SJSA1 (cell line): ENCODE data around the gene SYNJ2. TPM values are rescaled to one million over a fixed set of nuclear protein-coding genes. Genes with fewer than 3 reads are reported as not detected.
A peak's percentile ranks its signal among the peaks of the same experiment; 100 is the strongest.
"Not testable (repeated sequence)": the region's sequence is repeated elsewhere in the genome, so short reads cannot be mapped to it uniquely, and the experiment has no call there.

Experiments used
- DNase-seq, 2 experiments: peaks; one replicate each; pipeline ENCODE4 v3.0.0-alpha.2; 2015 to 2020; ENCODE audit warnings: low spot score in 2 of 2, low read depth in 1 of 2
- H3K27ac ChIP-seq: fragments of 250-450 bp; sonication (Bioruptor Pico); 2 replicates; pipeline ENCODE4 v1.5.1; 2020; ENCODE audit warnings: mild to moderate bottlenecking, moderate library complexity
- H3K27me3 ChIP-seq: fragments of 250-450 bp; sonication (Bioruptor Pico); replicated peaks from 2 replicates; pipeline ENCODE4 v1.5.1; 2020; ENCODE audit warnings: mild to moderate bottlenecking, moderate library complexity
- H3K36me3 ChIP-seq: fragments of 250-450 bp; sonication (Bioruptor Pico); 2 replicates; pipeline ENCODE4 v1.5.1; 2020; ENCODE audit warnings: mild to moderate bottlenecking
- H3K4me1 ChIP-seq: fragments of 250-450 bp; sonication (Bioruptor Pico); replicated peaks from 2 replicates; pipeline ENCODE4 v1.6.1; 2021; ENCODE audit warnings: mild to moderate bottlenecking
- H3K4me3 ChIP-seq: fragments of 250-450 bp; sonication (Bioruptor Pico); 2 replicates; pipeline ENCODE4 v1.5.1; 2020; ENCODE audit warnings: mild to moderate bottlenecking
- H3K9me3 ChIP-seq: fragments of 250-450 bp; sonication (Bioruptor Pico); replicated peaks from 2 replicates; pipeline ENCODE4 v1.5.1; 2020; ENCODE audit warnings: mild to moderate bottlenecking
- total RNA-seq: library from RNA; depleted of rRNA; stranded (reverse); fragments of >200 nt; shearing (Covaris generic); gene quantifications from 2 replicates; pipeline ENCODE4 v1.2.3, GENCODE V29; 2014

Gene SYNJ2
- total RNA-seq, 1 experiment from 2014 or later = 23.7 TPM

DNA sequence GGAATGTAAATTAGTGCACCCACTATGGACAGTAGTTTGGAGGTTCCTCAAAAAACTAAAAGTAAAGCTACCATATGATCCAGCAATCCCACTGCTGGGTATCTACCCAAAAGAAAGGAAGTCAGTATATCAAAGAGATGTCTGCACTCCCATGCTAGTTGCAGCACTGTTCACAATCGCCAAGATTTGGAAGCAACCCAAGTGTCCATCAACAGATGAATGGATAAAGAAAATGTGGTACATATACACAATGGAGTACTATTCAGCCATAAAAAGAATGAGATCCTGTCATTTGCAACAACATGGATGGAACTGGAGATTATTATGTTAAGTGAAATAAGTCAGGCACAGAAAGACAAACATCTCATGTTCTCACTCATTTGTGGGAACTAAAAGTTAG lies 30.8 kb upstream of the SYNJ2 start:
- H3K27ac ChIP-seq, H3K27me3 ChIP-seq, H3K9me3 ChIP-seq, H3K4me1 ChIP-seq, H3K36me3 ChIP-seq, H3K4me3 ChIP-seq, DNase-seq: not testable (repeated sequence)

DNA sequence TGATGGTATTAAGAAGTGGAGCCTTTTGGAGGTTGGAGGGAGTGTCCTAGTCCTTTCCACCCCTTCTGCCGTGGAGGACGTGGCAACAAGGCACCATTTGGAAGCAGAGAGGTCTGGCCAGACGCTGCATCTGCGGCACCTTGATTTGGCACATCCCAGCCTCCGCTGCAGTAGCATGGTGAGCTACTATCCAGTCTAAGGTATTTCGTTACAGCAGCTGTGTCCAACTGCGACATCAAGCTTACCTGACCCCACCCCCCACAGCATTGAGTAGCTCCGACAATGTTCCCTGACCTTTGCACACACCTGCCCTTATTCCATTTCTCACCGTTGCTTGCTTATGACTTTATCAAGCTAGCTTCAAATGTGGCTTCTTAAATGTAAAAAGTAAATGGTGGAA lies 29.8 kb upstream of the SYNJ2 start:
- Histone ChIP-seq H3K27me3 (no peaks in the 10 kb centered on the region), H3K4me3 (no peak overlapping the region), H3K9me3 (no peaks in the 10 kb centered on the region), H3K36me3 (no peaks in the 10 kb centered on the region), H3K4me1 (no peaks in the 10 kb centered on the region), H3K27ac (no peak overlapping the region)
- DNase-seq = peak in 1 of 2 experiments; percentile 16

DNA sequence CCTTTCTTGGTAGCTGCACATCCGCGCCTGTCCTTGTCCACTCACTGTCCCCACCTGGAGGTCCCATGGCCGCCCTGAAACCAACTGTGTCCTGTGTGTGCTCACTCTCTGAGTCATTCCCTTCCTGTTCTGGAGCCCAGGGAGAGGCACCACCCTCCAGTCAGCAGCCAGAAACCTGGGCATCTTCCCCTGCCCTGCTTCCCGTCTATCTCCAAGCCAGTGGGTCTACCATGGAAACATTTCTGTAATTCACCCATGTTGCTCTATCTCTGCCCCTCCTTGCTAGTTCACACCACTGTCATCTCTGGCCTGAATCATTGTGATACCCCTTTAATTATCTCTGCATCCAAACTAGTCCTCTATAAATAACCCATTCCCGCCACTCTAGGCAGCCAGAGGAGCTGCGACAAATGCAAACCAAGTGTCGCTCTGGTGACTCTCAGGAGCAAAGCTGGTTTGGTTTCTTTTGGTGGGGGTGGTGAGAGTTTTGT lies 28.8 kb upstream of the SYNJ2 start:
- Histone ChIP-seq H3K27ac (no peak overlapping the region), H3K4me3 (no peak overlapping the region), H3K36me3 (no peaks in the 10 kb centered on the region), H3K4me1 (no peaks in the 10 kb centered on the region), H3K9me3 (peaks cover 3% of the 10 kb centered on the region), H3K27me3 (no peaks in the 10 kb centered on the region)
- peak in 1 of 2 experiments; percentile 35 for DNase-seq

DNA sequence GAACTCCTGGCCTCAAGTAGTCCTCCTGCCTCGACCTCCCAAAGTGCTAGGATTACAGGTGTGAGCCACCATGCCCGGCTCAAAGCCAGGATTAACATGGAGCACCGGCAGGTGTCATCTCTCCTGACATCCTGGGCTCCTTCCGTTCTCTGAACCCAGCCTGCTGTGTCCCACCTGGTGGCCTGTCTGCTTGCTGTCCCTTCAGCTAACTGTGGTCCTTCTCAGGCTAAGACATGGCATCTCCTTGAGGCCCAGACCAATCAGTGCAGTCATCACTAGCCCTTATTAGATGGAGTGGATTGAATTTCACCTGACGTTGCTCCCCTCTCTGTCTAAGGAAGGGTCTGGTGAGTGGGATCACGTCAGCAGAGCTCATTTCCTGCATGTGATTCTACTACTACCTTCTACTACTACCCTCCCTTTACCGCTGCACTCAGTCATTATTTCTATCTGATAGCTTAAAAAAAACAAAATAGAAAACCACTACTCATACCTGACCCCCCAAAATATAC lies 28.0 kb upstream of the SYNJ2 start:
- Histone ChIP-seq H3K4me3 (no peak overlapping the region), H3K9me3 (peaks cover 9% of the 10 kb centered on the region), H3K4me1 (no peaks in the 10 kb centered on the region), H3K36me3 (no peaks in the 10 kb centered on the region), H3K27ac (no peak overlapping the region), H3K27me3 (no peaks in the 10 kb centered on the region)
- DNase-seq = peak in 1 of 2 experiments; percentile 25

DNA sequence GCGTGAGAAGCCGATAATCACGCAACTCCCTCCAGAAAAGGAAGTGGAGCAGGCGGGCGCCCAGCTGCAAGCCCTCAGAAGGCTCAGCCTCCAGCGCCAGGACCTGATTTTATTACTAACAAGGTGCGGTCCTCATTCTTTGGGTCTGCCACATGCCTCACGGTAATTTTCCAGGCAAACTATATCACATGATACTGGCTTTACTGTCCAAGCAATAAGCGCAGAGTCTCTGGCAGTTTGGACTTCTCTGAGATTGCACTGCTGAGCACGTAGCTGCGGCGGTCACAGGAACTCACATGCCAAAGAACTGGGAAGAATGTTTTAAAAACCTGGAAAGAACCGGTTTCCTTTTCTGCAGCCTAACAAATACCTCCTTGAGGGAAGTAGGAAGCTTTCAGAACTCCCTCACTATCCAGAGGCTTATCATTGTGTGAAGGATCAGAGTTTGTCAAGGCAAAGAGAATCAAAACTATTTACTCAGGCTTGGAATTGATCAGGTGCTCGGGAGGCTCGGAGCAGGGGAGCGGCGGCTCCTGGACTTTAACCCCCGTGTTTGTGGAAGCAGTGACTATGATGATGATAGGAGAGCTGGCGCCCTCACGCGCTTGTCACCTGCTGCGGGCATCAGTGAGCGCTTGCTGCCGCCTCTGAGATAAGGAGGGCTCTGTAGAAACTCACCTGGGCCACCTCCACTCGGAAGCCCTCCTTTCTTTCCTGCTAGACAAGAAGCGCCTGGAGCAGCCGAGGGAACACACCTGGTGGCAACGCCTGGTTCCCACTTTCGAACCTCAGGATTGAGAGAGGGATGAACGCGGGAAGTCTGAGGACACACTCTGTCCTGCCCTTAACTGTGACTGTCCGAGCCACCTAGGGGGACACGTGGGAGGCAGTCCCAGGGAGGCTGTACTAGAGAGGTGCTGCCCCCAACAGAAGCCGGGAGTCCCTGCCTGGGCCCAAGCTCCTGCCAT lies 27.2 kb upstream of the SYNJ2 start:
- H3K4me3 ChIP-seq = no peak overlapping the region
- H3K36me3 ChIP-seq = no peaks in the 10 kb centered on the region
- peaks cover 10% of the 10 kb centered on the region for H3K9me3 ChIP-seq
- DNase-seq = peak in 1 of 2 experiments; percentile 36
- no peaks in the 10 kb centered on the region for H3K4me1 ChIP-seq
- H3K27ac ChIP-seq = no peak overlapping the region
- no peaks in the 10 kb centered on the region for H3K27me3 ChIP-seq

DNA sequence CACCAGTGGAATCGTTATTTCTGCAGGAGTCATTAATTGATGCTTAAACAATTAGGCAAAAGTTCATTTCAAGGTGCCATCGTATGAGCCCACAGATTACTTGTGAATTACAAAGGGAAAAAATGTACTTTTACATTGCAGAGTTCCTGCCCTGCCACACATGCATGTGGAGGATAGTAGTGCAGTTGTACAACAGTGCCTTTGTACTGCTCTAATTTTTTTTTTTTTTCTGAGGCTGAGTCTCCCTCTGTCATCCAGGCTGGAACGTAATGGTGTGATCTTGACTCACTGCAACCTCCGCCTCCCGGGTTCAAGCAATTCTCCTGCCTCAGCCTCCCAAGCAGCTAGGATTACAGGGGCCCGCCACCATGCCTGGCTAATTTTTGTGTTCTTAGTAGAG lies 26.0 kb upstream of the SYNJ2 start:
- Histone ChIP-seq H3K9me3 (peaks cover 16% of the 10 kb centered on the region), H3K27me3 (no peaks in the 10 kb centered on the region), H3K4me3 (no peak overlapping the region), H3K4me1 (no peaks in the 10 kb centered on the region), H3K27ac (no peak overlapping the region), H3K36me3 (no peaks in the 10 kb centered on the region)
- no peak for DNase-seq

DNA sequence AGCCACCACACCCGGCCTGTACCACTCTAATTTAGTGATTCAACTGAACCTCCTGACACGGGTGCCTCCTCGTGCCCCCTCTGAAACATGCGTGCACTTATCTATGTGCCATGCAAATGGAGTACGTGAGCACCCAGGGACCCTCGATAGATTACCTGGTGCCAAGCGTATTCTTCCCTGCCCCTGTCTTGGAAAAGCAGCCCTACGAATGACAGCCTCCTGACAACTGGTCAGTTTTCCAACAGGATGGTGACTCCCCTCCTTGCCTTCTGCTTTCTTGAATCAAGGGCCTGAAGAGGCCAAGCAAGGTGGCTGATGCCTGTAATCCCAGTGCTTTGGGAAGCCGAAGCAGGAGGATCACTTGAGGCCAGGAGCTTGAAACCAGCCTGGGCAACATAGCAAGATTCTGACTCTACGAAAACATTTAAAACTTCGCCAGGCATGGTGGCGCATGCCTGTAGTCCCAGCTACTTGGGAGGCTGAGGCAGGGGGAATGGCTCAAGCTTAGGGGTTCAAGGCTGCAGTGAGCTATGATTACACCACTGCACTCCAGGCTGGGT lies 25.4 kb upstream of the SYNJ2 start:
- no peak overlapping the region for H3K4me3 ChIP-seq
- no peak for DNase-seq
- no peaks in the 10 kb centered on the region for H3K27me3 ChIP-seq
- H3K9me3 ChIP-seq = peaks cover 16% of the 10 kb centered on the region
- no peaks in the 10 kb centered on the region for H3K36me3 ChIP-seq
- no peak overlapping the region for H3K27ac ChIP-seq
- H3K4me1 ChIP-seq = no peaks in the 10 kb centered on the region

DNA sequence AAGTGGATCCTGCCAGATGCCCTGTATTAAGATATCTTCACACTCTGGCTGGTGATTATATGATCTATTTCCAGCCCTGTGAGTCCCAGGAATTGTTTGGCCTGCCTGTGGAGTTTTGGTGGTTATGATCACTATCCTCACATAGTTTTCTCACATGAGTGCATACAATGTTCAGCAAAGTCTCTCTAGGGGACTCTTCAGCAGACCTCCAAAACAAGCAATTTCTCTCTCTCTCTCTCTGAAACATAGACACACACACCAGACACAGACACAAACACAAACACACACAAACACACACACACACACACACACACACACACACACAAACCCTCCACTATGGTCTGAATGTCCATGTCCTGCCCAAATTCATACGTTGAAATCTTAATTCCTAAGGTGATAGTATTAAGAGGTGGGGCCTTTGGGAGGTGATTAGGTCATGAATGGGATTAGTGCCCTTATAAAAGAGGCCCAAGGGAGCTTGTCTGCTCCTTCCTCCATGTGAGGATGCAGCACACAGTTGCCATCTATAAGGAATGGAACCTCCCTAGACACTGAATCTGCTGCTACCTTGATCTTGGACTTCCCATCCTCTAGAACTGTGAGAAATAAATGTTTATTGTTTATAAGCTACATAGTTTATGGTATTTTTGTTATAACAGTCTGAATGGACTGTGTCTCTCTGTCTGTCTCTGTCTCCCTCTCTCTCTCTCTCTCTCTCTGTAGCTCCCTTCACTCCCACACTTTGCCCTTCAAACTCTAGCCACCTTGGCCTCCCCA lies 22.0 kb upstream of the SYNJ2 start:
- Histone ChIP-seq H3K4me1 (no peaks in the 10 kb centered on the region), H3K4me3 (no peak overlapping the region), H3K36me3 (no peaks in the 10 kb centered on the region), H3K27me3 (no peaks in the 10 kb centered on the region), H3K9me3 (peaks cover 16% of the 10 kb centered on the region), H3K27ac (no peak overlapping the region)
- no peak for DNase-seq

DNA sequence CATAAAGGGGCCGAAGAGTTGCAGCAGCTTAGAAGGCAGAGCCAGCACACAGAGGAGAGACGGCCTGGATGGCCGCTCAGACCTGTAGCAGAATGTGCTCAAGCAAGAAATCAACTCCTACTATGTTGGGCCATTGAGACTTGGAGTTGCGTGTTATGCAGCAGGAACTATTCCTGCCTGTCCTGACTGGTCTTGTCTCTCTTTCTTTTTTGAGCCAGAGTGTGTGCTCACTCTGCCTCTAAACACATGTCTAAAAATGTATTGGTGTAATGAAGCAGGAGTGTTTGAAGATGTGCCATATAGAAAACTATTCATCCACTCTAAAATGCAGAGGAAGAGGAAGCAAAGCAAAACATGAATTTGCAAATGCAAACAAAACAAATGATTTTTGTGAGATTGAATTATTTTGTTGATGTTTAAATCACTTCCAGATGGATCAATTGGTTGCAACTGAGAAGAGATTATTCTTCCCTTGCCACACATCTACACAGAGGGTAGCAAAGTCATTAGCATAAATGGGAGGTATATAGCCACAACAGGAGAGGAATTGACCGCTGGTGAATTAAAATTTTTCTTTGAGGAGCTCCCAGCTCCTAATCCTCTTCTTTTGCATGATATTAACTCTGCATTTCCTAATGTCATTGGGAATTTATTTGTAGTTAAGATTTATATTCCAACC lies 20.4 kb upstream of the SYNJ2 start:
- H3K27ac ChIP-seq = no peak overlapping the region
- no peak for DNase-seq
- H3K4me3 ChIP-seq = no peak overlapping the region

DNA sequence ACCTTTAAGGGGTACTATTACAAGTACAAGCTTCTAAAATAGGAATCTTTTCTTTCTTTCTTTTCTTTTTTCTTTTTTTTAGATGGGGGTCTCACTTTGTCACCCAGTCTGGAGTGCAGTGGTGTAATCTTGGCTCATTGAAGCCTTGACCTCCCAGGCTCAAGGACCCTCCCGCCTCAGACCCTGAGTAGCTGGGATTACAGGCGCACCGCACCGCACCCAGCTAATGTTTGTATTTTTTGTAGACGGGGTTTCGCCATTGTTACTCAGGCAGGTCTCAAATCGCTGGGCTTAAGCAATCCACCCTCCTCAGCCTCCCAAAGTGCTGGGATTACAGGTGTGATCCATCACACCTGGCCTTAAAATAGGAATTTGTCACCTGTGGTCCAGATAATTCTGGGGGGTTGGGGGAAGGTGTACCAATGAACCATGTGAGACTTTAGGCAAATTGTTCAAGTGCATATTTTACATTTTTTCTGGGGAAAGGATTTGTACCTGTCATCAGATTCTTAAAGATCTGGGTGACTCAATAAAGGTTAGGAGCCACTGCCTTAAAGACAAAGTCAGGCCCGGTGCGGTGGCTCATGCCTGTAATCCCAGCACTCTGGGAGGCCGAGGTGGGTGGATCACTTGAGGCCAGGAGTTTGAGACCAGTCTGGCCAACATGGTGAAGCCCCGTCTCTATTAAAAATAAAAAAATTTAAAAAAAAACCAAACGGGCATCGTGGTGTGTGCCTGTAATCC lies 19.7 kb upstream of the SYNJ2 start:
- Histone ChIP-seq H3K27me3 (no peaks in the 10 kb centered on the region), H3K36me3 (no peaks in the 10 kb centered on the region), H3K4me3 (no peak overlapping the region), H3K4me1 (no peaks in the 10 kb centered on the region), H3K9me3 (peaks cover 16% of the 10 kb centered on the region), H3K27ac (no peak overlapping the region)
- DNase-seq = no peak

More for the DNA sequence above, 20.4 kb upstream of the SYNJ2 start:
- H3K4me1 ChIP-seq = no peaks in the 10 kb centered on the region
- H3K9me3 ChIP-seq = peaks cover 16% of the 10 kb centered on the region
- no peaks in the 10 kb centered on the region for H3K36me3 ChIP-seq
- H3K27me3 ChIP-seq = no peaks in the 10 kb centered on the region

DNA sequence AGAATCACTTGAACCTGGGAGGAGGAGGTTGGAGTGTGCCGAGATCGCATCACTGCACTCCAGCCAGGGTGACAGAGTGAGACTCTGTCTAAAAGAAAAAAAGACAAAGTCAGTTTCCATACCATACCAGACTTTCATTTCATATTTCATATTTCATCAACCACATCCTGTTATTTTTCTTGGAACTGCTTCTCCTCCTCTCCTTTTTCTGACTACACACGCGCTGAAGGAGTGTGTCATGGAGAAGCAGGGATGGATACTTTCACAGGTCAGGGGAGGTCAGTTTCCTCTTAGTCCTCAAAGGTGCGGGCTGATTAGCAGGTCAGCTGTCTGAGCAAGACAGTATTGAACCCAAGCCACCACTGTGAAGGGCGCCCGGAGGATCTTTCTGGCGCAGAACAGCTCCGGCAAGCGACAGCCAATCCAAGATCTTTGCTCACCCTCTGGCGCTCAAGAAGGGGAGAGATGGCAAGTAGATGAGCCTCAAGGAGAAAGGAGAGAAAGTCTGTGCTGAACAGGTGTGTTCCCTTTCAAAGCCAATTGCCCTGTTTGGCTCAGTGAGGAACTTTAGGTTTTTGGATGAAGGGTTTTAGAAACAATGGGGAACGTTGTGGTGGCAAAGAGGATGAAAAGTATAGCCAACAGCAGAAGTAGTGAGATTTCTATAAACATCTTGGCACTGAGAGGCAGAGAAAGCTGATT lies 18.9 kb upstream of the SYNJ2 start:
- H3K4me1 ChIP-seq = no peaks in the 10 kb centered on the region
- no peak overlapping the region for H3K27ac ChIP-seq
- no peak overlapping the region for H3K4me3 ChIP-seq
- peak in 1 of 2 experiments; percentile 22 for DNase-seq
- peaks cover 15% of the 10 kb centered on the region for H3K9me3 ChIP-seq
- H3K27me3 ChIP-seq = no peaks in the 10 kb centered on the region
- H3K36me3 ChIP-seq = no peaks in the 10 kb centered on the region

DNA sequence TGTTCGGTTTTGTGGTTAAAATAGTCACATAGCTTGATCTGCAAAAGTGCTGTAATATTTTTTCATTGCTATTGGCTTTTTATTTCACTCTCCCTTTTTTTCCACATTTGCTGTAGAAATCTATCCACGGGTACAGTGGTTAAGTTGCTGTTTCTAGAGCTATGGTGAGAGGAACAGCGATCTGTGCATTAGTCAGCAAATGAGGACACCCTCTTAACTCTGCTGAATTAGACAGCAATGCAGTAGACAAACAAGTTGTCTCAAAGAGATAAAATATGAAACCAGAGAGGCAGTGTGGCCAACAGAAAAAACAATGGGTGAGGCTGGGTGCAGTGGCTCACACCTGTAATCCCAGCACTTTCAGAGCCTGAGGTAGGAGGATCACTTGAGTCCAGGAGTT lies 17.6 kb upstream of the SYNJ2 start:
- Histone ChIP-seq H3K27ac (no peak overlapping the region), H3K4me1 (peaks cover 4% of the 10 kb centered on the region; the same call in 1 of the 2 replicates), H3K27me3 (no peaks in the 10 kb centered on the region), H3K4me3 (no peak overlapping the region), H3K36me3 (no peaks in the 10 kb centered on the region), H3K9me3 (peaks cover 6% of the 10 kb centered on the region)
- no peak for DNase-seq
